Ramos (cell line): ENCODE measurements around the gene PTPRO.

Experiments
- in situ Hi-C: fragments of 300-500 bp; cut with MboI; formaldehyde crosslinking; loops from one replicate; pipeline ENCODE4 v1.14.3; 2022; ENCODE audit warnings: low sequenced_read_pairs; ENCODE audit not compliant: unreplicated experiment

PTPRO gene

GRCh38 chr12:15545334-15545733 lies 223.0 kb downstream of the PTPRO start:
- in situ Hi-C loops: no loop called here

DNA sequence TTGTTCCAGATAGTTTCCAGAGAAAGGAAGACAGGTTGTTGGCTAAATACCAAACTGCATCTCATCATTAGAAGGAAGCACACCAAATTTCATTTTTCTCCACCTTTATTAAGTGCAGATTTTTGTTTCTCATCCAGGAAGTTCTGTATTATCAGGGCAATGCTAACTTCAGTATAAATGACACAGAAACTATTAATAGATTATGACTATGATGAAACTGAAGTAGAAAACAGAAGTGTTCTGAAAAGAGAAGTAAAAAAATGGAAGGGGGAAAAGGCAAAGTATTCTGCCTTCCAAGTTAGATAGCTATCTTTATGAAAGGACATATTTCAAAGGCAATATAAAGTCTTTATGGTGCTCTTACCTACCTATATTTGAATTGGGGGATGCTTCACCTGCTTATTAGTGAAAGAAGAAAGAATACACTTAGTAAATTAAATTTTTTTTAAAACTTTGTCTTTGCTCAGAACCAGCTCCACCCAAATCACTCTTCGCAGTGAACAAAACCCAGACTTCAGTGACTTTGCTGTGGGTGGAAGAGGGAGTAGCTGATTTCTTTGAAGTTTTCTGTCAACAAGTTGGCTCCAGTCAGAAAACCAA lies 223.9 kb downstream of the PTPRO start:
- in situ Hi-C loops: no loop called here

DNA sequence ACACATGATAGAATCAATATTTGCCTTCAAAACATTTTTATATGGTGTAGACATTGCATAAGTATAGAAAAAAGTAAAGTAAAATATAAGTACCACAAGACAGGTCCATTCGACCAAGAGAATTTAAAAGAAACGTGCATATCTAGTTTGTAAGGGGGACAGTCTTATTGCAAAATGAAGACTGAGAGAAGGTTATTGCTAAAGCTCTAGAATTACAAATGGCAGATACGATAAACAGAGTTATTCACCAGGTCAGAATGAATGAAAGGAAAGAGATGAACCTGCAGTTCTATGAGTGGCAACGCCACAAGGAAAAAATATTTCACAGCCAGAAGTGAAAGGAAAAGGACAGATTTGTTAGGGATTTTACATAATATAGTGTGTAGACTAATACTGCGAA lies 224.8 kb downstream of the PTPRO start:
- in situ Hi-C loops: no loop called here

- in situ Hi-C loops: no loop called here
Observed at GRCh38 chr12:15547691-15548090, 225.4 kb downstream of the PTPRO start.

DNA sequence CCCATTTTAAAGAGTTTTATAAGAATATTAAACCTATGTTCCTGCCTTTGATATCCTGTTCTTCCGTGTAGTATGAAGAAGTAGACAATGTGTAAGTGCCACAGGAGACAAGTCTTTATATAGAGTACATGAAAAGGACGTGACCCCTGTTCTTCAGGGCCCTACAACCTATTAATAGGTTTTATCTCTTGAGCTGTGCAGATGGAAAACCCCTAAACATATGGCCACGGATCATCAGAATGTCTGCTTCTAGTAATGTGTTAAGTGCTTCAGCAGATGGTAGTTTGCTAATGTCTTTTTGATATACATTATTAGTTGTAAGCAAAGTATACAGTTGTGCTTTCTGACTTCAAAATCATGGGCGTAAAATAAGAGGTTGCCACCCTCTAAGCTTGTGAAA lies 228.5 kb downstream of the PTPRO start:
- in situ Hi-C loops: no loop called here

- in situ Hi-C loops: no loop called here
Observed at GRCh38 chr12:15555446-15555845, 233.1 kb downstream of the PTPRO start.

GRCh38 chr12:15556411-15557102 lies 234.2 kb downstream of the PTPRO start:
- in situ Hi-C loops: no loop called here

- in situ Hi-C loops: no loop called here
Observed at GRCh38 chr12:15558915-15559528, 236.7 kb downstream of the PTPRO start.

DNA sequence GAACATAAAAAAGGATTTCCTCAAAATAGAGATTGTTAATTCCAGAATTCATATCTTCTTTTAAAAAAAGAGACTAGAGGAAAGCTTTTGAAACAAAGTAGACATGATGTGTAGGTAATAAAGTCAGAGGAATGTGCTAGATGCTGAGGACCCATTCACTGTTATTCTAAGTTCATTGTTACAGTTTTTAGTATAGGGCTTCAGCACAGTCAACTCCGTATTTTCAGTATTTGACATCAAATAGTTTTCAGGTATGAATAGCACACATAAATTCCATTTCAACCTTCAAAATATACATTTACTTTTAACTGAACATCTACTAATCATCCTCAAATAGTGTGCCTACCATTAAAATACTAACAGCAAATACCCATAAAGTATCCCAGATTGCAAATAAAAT lies 239.1 kb downstream of the PTPRO start:
- in situ Hi-C loops: no loop called here

- in situ Hi-C loops: no loop called here
Observed at GRCh38 chr12:15562263-15562662, 240.0 kb downstream of the PTPRO start.

DNA sequence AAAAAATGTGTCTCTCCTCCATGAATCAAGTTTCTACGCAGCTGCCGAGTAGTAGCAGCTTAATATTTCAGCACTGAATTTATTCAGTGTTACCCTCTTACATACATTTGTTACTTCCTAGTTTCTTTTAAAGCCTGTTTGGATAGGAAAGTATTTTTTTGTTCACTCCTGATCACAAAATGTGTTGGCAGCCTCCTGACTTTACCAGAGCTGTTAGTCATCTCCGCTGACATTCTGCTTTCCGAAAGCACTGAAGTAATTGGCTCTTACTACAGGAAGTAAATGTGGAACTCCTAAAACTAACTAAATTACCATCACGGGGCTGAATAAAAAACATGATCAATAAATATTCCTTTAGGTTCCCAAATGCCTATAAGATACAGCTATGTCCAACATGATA lies 241.4 kb downstream of the PTPRO start:
- in situ Hi-C loops: no loop called here

GRCh38 chr12:15574353-15574752 lies 252.0 kb downstream of the PTPRO start:
- in situ Hi-C loops: no loop called here

DNA sequence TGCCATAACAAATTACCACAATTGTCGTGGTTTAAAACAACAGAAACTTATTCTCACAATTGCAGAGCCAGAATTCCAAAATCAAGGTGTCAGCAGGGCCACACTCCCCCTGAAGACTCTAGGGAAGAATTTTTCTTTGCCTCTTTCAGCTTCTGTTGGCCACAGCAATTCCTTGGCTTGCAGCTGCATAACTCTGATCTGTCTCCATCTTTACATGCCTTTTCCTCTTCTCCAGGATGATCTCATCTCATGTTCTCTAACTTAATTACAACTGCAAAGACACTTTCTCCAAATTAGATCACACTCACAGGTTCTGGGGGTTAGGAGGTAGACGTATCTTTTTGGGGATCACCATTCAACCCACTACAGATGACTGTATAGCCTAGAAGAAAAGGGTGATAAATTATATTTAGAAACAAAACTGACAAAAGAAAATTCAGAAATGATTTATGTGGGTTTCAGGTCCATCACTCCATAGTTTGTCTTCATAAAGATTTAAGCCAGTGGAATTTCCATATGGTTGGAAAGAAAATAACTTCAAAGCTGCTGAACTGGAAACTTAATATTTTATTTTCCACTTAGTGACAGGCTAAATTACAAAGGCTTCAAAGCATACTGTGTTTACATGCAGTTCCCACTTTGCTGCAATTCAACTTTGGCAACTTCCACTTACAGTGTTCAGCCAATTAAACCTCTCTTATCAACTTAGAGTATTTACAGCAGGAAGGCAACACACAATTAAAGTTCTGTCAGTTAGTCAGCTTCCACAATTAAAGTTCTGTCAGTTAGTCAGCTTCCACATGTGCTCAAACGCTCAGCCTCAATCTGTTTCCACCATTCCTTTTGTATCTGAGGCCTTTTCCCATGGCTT lies 253.6 kb downstream of the PTPRO start:
- in situ Hi-C loops: no loop called here

GRCh38 chr12:15580431-15580830 lies 258.1 kb downstream of the PTPRO start:
- in situ Hi-C loops: loop anchor here (10.0 kb wide), 1 partner anchor 306 kb away; no protein-coding TSS in a partner anchor

DNA sequence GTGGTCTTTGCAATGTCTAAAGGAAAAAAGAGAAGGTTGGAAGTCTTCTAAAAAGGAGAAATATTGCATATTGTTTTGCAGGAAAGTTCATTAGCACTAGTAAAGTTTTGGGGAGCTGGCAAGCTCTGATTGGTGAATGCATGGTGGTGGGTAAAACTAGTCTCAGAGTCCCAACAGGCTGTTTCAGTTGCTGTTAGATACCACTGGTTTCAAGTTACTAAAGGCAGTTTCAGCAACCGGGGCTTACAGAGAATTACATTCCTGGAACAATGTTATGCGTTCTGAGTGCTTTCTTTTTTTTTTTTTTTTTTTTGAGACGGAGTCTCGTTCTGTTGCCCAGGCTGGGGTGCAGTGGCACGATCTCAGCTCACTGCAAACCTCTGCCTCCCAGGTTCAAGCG lies 258.7 kb downstream of the PTPRO start:
- in situ Hi-C loops: loop anchor here (10.0 kb wide), 1 partner anchor 306 kb away; no protein-coding TSS in a partner anchor

DNA sequence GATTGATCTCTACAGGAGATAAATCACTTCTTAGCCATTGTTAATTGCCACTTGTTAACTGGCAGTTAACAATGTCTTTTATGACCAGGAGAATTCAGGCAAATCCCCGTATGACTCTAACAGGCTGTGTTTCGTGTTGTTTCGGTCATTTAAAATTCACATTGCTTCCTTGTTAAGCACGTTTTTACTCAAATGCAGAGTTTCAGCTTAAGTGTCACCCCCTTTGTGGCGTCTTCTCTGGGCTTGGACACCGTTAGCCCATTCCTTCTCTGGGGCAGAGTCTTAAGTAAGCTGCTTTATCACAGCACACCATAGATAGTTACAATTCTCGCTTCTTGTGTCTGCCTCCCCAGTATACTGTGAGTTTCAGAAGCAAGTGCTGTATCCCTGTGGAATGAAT lies 261.5 kb downstream of the PTPRO start:
- in situ Hi-C loops: loop anchor here (10.0 kb wide), 1 partner anchor 309 kb away; no protein-coding TSS in a partner anchor

- in situ Hi-C loops: loop anchor here (5.0 to 10.0 kb wide), 2 partner anchors 52 to 310 kb away; no protein-coding TSS in a partner anchor
Observed at GRCh38 chr12:15584366-15585041, 262.2 kb downstream of the PTPRO start.

DNA sequence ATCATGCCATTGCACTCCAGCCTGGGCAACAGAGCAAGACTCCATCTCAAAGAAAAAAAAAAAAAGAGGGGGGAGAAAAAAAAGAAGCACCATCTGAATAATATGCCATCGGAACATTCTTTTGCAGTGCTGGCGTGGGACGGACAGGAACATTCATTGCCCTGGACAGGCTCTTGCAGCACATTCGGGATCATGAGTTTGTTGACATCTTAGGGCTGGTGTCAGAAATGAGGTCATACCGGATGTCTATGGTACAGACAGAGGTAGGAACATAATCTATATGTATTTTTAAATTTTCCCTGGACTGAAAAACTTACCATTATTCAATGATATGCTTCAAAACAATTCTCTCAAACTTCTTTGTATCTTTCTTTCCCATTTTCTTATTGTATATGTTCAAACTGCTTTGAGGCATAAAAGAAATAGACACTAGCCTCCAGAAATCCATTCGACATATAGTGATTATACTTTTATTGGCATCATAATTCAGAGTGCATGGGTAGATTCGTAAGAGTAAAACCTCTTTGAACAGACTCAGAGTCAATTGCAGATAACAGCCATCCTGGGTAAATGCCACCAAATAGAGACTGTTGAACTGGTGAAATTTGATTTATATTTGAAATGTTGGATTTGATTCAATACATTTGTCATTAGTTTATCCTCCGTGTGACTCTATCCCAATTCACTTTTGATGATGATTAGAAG lies 267.2 kb downstream of the PTPRO start:
- in situ Hi-C loops: loop anchor here (5.0 to 10.0 kb wide), 3 partner anchors 57 to 315 kb away; no protein-coding TSS in a partner anchor

DNA sequence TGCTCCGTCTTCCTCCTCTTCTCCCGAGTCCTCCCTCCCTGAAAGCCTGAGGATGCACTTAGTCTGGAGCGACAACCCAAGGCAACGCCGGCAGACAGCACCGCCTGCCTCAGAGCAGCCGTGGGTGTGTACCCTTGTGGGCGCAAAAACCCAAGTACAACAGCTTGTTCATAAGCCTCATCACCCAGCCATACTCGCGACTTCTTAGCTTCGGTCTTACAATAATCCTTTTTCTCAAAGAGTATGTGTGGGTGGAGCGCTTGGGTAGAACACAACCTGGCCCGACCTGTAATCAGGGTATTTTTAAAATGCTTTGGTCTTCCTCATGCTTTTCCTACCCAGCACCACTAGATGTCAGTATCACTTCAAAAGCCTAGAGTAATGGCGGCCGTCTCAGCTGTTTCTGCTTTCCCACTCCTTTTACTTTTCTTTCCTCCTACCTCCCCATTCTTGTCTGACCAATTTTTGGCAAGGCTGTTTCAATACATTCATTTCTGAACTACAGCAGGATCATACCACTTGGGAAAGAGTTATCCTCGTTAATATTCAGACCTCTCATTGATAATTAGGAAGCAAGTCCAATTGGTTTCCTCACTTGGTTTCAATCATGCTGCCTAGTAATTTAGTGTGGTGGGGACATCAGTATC lies 268.0 kb downstream of the PTPRO start:
- in situ Hi-C loops: loop anchor here (10.0 kb wide), 1 partner anchor 264 kb away; no protein-coding TSS in a partner anchor
